Measurements from ENCODE around the gene TFDP3. TPM values are rescaled to one million over a fixed set of nuclear protein-coding genes. Genes with fewer than 3 reads are reported as not detected.

TFDP3 gene
- total and polyA plus RNA-seq, 2 of the 4 experiments (the other 2 are of a cell fraction), result not detected

DNA sequence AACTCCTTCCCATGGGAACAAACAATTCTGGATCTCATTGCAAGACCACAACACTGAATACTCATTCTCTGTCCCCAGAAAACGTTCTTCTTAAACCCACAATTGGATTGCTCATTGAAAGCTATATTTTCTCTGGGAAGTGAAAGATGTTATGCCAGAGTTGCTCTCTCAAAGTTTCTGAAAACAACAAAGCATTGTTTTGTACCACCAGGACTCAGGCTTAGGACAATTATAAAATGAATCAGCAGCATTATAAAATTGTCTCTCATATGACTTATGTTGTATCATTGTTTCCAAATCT lies 26.5 kb downstream of the TFDP3 start:
- no TSS peak for BruUV-seq (replicated peaks)
- H3K79me1 ChIP-seq (ENCODE audit: low read depth in 1 of 2, low read length in 2 of 2), result no peaks in the 10 kb centered on the region
- H3K4me3 ChIP-seq (ENCODE audit: insufficient read depth, low read depth, low read length), result no peak overlapping the region
- ChIA-PET CTCF (no interaction called here), POLR2A (ENCODE audit: unreplicated experiment) (no interaction called here)
- H2BK5ac ChIP-seq (ENCODE audit: low read depth, low read length, poor library complexity, severe bottlenecking), result no peak overlapping the region
- H3K9me1 ChIP-seq (ENCODE audit: insufficient read depth, low read length), result no peaks in the 10 kb centered on the region
- no peaks in the 10 kb centered on the region for H4K20me1 ChIP-seq (ENCODE audit: insufficient read depth, low read length)
- no peak overlapping the region for H2BK20ac ChIP-seq (ENCODE audit: low read depth, low read length)
- H3K56ac ChIP-seq (ENCODE audit: extremely low read depth, insufficient read depth, low read length), result no peak overlapping the region
- H3K4ac ChIP-seq (ENCODE audit: low read depth, low read length), result no peak overlapping the region
- in situ Hi-C loops (cut with MboI; ENCODE audit: low sequenced_read_pairs), result no loop called here
- no peak overlapping the region for H2BK120ac ChIP-seq (ENCODE audit: low read depth, low read length)
- H3K4me2 ChIP-seq (ENCODE audit: low read depth, low read length), result no peak overlapping the region
- no peaks in the 10 kb centered on the region for H3K36me3 ChIP-seq (ENCODE audit: control insufficient read depth, insufficient read depth, low read length)
- H4K91ac ChIP-seq (ENCODE audit: insufficient read depth, low read depth, low read length), result no peak overlapping the region
- no peak overlapping the region for H2AFZ ChIP-seq (replicated peaks; ENCODE audit: low read length, poor library complexity)
- H3K27me3 ChIP-seq (ENCODE audit: control insufficient read depth, insufficient read depth, low read length), result peaks cover 1% of the 10 kb centered on the region; the same call in 1 of the 2 replicates
- H3K23ac ChIP-seq (ENCODE audit: low read depth, low read length), result no peak overlapping the region
- H3K4me1 ChIP-seq (ENCODE audit: control insufficient read depth, insufficient read depth, low read length), result no peaks in the 10 kb centered on the region
- H2AK5ac ChIP-seq (ENCODE audit: low read depth, low read length), result no peak overlapping the region
- no peak overlapping the region for H3K18ac ChIP-seq (ENCODE audit: low read depth, low read length)
- H4K5ac ChIP-seq (ENCODE audit: low read depth, low read length), result no peak overlapping the region
- DNase-seq, result no peak
- no peak overlapping the region for H4K8ac ChIP-seq (ENCODE audit: low read depth in 2 of 2, low read length in 2 of 2)
- no peak overlapping the region for H2BK15ac ChIP-seq (ENCODE audit: low read depth, low read length)
- dilution Hi-C loops (cut with HindIII; ENCODE audit: low sequenced_read_pairs, unreplicated experiment), result no loop called here
- no CpG with 5 or more reads among the region's 1 CpG for WGBS, 2 experiments (ENCODE audit: extremely low coverage in 2 of 2, insufficient read length in 1 of 2)
- no peak for ATAC-seq (ENCODE audit: low read depth)
- H3K27ac ChIP-seq (ENCODE audit: insufficient read depth, low read length), result no peak overlapping the region
- no peak overlapping the region for H3K14ac ChIP-seq (replicated peaks; ENCODE audit: low read depth, low read length)
- TF ChIP-seq MAFK (IDR thresholded peaks at IDR 0.05; ENCODE audit: low read depth, low read length) (no peak), RCOR1 (IDR thresholded peaks at IDR 0.05; ENCODE audit: insufficient replicate concordance, low read length) (no peak), NFE2L2 (IDR thresholded peaks at IDR 0.05; ENCODE audit: low read depth, low read length) (no peak), FOS (IDR thresholded peaks at IDR 0.05; ENCODE audit: low read depth, low read length) (no peak), RFX5 (IDR thresholded peaks at IDR 0.05; ENCODE audit: low read depth, low read length) (no peak), MAZ (IDR thresholded peaks at IDR 0.05; ENCODE audit: borderline replicate concordance, low read depth, low read length) (no peak), CEBPB (IDR thresholded peaks at IDR 0.05; ENCODE audit: low read depth, low read length) (no peak), SMC3 (IDR thresholded peaks at IDR 0.05; ENCODE audit: low read depth, low read length) (no peak)
- H3K9me3 ChIP-seq (ENCODE audit: control insufficient read depth, insufficient read depth, low read length), result no peaks in the 10 kb centered on the region
- no peak overlapping the region for H2AK9ac ChIP-seq (replicated peaks; ENCODE audit: low read depth, low read length, poor library complexity)
- intact Hi-C loops (cut with micrococcal nuclease), result no loop called here
- H3K9ac ChIP-seq (ENCODE audit: low read depth, low read length), result no peak overlapping the region

Data from IMR-90 (cell line).